ENCODE measurements around the gene PEAR1.

PEAR1 gene

GRCh38 chr1:156901966-156902915 is 8.7 kb downstream of the PEAR1 start:
- no peak for DNase-seq

- no peak for DNase-seq
Observed at GRCh38 chr1:156903328-156904091, 10.0 kb downstream of the PEAR1 start.

GRCh38 chr1:156904187-156904959 is 10.9 kb downstream of the PEAR1 start:
- DNase-seq, result no peak

- no peak for DNase-seq
Observed at GRCh38 chr1:156905176-156905575, 11.7 kb downstream of the PEAR1 start.

GRCh38 chr1:156905651-156906050 is 12.1 kb downstream of the PEAR1 start:
- DNase-seq, result no peak

GRCh38 chr1:156906206-156906906 is 12.8 kb downstream of the PEAR1 start:
- no peak for DNase-seq

- no peak for DNase-seq
Observed at GRCh38 chr1:156908541-156908940, 15.0 kb downstream of the PEAR1 start.

GRCh38 chr1:156908955-156909354 is 15.4 kb downstream of the PEAR1 start:
- DNase-seq, result no peak

- DNase-seq, result no peak
Observed at GRCh38 chr1:156909671-156910070, 16.2 kb downstream of the PEAR1 start.

GRCh38 chr1:156910309-156910782 is 16.8 kb downstream of the PEAR1 start:
- peak; percentile 55 for DNase-seq

GRCh38 chr1:156911577-156912298 is 18.2 kb downstream of the PEAR1 start:
- no peak for DNase-seq

- no peak for DNase-seq
Observed at GRCh38 chr1:156912310-156912709, 18.8 kb downstream of the PEAR1 start.

GRCh38 chr1:156912861-156913808 is 19.6 kb downstream of the PEAR1 start:
- DNase-seq, result no peak

- no peak for DNase-seq
Observed at GRCh38 chr1:156913809-156914387, 20.4 kb downstream of the PEAR1 start.

- no peak for DNase-seq
Observed at GRCh38 chr1:156914440-156914856, 20.9 kb downstream of the PEAR1 start.

- DNase-seq, result peak; percentile 53
Observed at GRCh38 chr1:156920233-156921052, 26.9 kb downstream of the PEAR1 start, which contains the start of gene LRRC71. TSS of gene LRRC71 (plus strand) at chr1:156920632. CDS start at chr1:156920804, 172 bp downstream.

GRCh38 chr1:156921053-156921529 is 27.6 kb downstream of the PEAR1 start:
- DNase-seq, result no peak

GRCh38 chr1:156922986-156923669 is 29.6 kb downstream of the PEAR1 start:
- DNase-seq, result no peak

All from CD4-positive, alpha-beta T cell treated with Interleukin-10 for 1 hour (primary cell).